Measurements from ENCODE around the gene NKX3-2. TPM values are rescaled to one million over a fixed set of nuclear protein-coding genes. Genes with fewer than 3 reads are reported as not detected.

Gene NKX3-2
- total RNA-seq, 1 donor from 2014 or later = 6.0 TPM

DNA sequence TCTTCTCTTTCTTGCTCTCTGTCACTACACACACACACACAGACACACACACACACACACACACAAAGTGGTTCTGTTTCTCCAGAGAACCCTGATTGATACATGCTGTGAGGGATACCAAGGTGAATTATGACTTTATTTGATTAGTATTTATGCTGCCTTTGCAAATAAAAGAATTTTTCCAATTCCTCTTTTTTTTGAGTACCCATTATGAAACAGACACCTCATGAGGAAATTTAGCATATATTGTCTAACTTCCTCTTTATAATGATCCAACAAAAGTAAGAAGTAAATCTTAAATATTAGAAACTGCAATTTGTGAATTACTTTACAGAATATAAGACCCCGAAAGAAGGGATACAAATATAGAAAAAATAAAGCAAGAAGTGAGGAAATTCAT, 45.8 kb downstream of the NKX3-2 start:
- Mint-ChIP-seq H3K27ac (no peak overlapping the region), H3K27me3 (peaks cover 6% of the 10 kb centered on the region), H3K9me3 (no peaks in the 10 kb centered on the region), H3K4me1 (ENCODE audit: unreplicated experiment) (peaks cover 6% of the 10 kb centered on the region), H3K4me3 (no peak overlapping the region), H3K36me3 (no peaks in the 10 kb centered on the region)
- TF ChIP-seq, protein P1, sequence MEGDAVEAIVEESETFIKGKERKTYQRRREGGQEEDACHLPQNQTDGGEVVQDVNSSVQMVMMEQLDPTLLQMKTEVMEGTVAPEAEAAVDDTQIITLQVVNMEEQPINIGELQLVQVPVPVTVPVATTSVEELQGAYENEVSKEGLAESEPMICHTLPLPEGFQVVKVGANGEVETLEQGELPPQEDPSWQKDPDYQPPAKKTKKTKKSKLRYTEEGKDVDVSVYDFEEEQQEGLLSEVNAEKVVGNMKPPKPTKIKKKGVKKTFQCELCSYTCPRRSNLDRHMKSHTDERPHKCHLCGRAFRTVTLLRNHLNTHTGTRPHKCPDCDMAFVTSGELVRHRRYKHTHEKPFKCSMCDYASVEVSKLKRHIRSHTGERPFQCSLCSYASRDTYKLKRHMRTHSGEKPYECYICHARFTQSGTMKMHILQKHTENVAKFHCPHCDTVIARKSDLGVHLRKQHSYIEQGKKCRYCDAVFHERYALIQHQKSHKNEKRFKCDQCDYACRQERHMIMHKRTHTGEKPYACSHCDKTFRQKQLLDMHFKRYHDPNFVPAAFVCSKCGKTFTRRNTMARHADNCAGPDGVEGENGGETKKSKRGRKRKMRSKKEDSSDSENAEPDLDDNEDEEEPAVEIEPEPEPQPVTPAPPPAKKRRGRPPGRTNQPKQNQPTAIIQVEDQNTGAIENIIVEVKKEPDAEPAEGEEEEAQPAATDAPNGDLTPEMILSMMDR (conservative IDR thresholded peaks at IDR 0.05) = no peak
- DNase-seq (ENCODE audit: extremely low spot score, unreplicated experiment) = no peak

- DNase-seq (ENCODE audit: extremely low spot score, unreplicated experiment) = no peak
- no peaks in the 10 kb centered on the region for H3K36me3 Mint-ChIP-seq
- H3K27me3 Mint-ChIP-seq = peaks cover 6% of the 10 kb centered on the region
- H3K9me3 Mint-ChIP-seq = no peaks in the 10 kb centered on the region
- TF ChIP-seq, protein P1 (conservative IDR thresholded peaks at IDR 0.05) = no peak
- H3K4me3 Mint-ChIP-seq = no peak overlapping the region
- H3K4me1 Mint-ChIP-seq (ENCODE audit: unreplicated experiment) = peaks cover 6% of the 10 kb centered on the region
- H3K27ac Mint-ChIP-seq = no peak overlapping the region
Observed at GRCh38 chr4:13496605-13497004, 47.7 kb downstream of the NKX3-2 start.

DNA sequence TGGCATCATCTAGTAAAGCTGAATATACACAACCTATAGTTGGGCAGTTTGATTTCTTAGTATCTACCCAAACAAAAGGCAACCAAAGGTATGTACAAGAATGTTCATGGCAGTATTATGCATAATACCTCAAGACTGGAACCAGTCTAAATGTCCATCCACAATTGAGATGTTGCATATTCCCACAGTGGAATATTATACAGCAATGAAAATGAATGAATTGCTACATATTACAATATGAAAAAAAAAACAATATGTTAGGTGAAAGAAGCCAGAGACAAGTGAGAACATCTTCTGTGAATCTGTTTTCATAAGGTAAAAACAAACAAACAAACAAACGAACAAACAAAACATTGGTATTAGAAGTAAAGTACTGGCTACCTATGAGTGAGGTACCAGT, 48.6 kb downstream of the NKX3-2 start:
- Mint-ChIP-seq H3K9me3 (no peaks in the 10 kb centered on the region), H3K4me3 (no peak overlapping the region), H3K27ac (no peak overlapping the region), H3K27me3 (peaks cover 6% of the 10 kb centered on the region), H3K36me3 (no peaks in the 10 kb centered on the region), H3K4me1 (ENCODE audit: unreplicated experiment) (peaks cover 6% of the 10 kb centered on the region)
- TF ChIP-seq, protein P1 (conservative IDR thresholded peaks at IDR 0.05) = no peak
- no peak for DNase-seq (ENCODE audit: extremely low spot score, unreplicated experiment)

GRCh38 chr4:13493793-13494192, 50.5 kb downstream of the NKX3-2 start:
- Mint-ChIP-seq H3K4me3 (no peak overlapping the region), H3K4me1 (ENCODE audit: unreplicated experiment) (no peaks in the 10 kb centered on the region), H3K27me3 (peaks cover 3% of the 10 kb centered on the region), H3K36me3 (no peaks in the 10 kb centered on the region), H3K9me3 (no peaks in the 10 kb centered on the region), H3K27ac (no peak overlapping the region)
- TF ChIP-seq, protein P1 (conservative IDR thresholded peaks at IDR 0.05) = no peak
- no peak for DNase-seq (ENCODE audit: extremely low spot score, unreplicated experiment)

DNA sequence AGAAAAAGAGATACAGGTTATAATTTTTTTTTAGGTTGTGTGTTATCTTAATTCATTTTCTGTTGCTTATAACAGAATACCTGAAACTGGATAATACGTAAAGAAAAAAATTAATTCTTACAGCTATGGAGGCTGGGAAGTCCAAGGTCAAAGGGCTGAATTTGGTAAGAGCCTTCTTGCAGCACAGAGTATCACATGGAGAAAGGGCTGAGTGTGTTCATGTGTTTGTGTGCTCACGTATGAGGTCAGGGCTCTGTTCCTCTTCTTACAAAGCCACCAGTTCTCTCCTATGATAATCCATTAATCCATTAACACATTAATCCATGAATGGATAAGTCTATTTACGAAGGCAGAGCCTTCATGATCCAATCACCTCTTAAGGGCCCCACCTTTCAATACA, 51.6 kb downstream of the NKX3-2 start:
- Mint-ChIP-seq H3K27me3 (peaks cover 3% of the 10 kb centered on the region), H3K27ac (no peak overlapping the region), H3K4me1 (ENCODE audit: unreplicated experiment) (no peaks in the 10 kb centered on the region), H3K4me3 (no peak overlapping the region), H3K36me3 (no peaks in the 10 kb centered on the region), H3K9me3 (no peaks in the 10 kb centered on the region)
- no peak for DNase-seq (ENCODE audit: extremely low spot score, unreplicated experiment)
- TF ChIP-seq, protein P1 (conservative IDR thresholded peaks at IDR 0.05) = no peak

Other genes starting within 250 kb of the NKX3-2 start
- gene RAB28, start 60.2 kb downstream of the NKX3-2 start, total RNA-seq (ENCODE audit: low replicate concordance) = 16.4 and 20.8 TPM in 2 replicates
- gene BOD1L1, start 83.2 kb upstream of the NKX3-2 start, total RNA-seq (ENCODE audit: low replicate concordance) = 36.3 and 37.0 TPM in 2 replicates